H1 (cell line): ENCODE results near the gene ABCC11. TPM values are rescaled to one million over a fixed set of nuclear protein-coding genes. Genes with fewer than 3 reads are reported as not detected.

ENCODE experiments used
- CTCF ChIA-PET: fragments of 300-600 bp; sonication (Branson Sonifier 250); formaldehyde crosslinking; loops from one replicate; lab custom pipeline; 2021; ENCODE audit not compliant: partially characterized antibody; lab: Charles Lee
- POLR2A ChIA-PET: fragments of 300-600 bp; sonication (Branson Sonifier 250); formaldehyde crosslinking; loops from one replicate; lab custom pipeline; 2021; ENCODE audit warnings: inconsistent platforms; ENCODE audit not compliant: partially characterized antibody; lab: Charles Lee
- DNase-seq, 2 experiments: peaks; one replicate each; pipeline versions ENCODE4 v3.0.0 to v3.0.0-alpha.2; 2010 to 2022; ENCODE audit warnings: low spot score in 2 of 2, low read depth in 1 of 2, mixed read lengths in 1 of 2
- FAIRE-seq: peaks from 2 replicates; lab custom pipeline; 2011; peaks lifted over from hg19 to GRCh38; lab: Jason Lieb, UNC
- H2AFZ ChIP-seq: 2 replicates; pipeline ENCODE4 v1.8.1; 2012; ENCODE audit warnings: low read length, inconsistent platforms
- H2AK5ac ChIP-seq: 2 replicates; pipeline ENCODE4 v1.6.1; 2013; ENCODE audit warnings: low read depth, low read length
- H2BK120ac ChIP-seq: replicated peaks from 2 replicates; pipeline ENCODE3; 2013; ENCODE audit warnings: low read depth, low read length, inconsistent platforms
- H2BK12ac ChIP-seq: 2 replicates; pipeline ENCODE4 v1.6.1; 2013; ENCODE audit warnings: low read depth, low read length
- H2BK15ac ChIP-seq: 2 replicates; pipeline ENCODE4 v1.6.1; 2013; ENCODE audit warnings: low read length
- H2BK20ac ChIP-seq: 2 replicates; pipeline ENCODE4 v1.6.1; 2013; ENCODE audit warnings: low read length
- H2BK5ac ChIP-seq: 2 replicates; pipeline ENCODE4 v1.6.1; 2013; ENCODE audit warnings: low read depth, low read length
- H3K14ac ChIP-seq: 2 replicates; pipeline ENCODE4 v1.6.1; 2013; ENCODE audit warnings: inconsistent platforms; ENCODE audit not compliant: insufficient read length
- H3K18ac ChIP-seq: 2 replicates; pipeline ENCODE4 v1.6.1; 2013; ENCODE audit warnings: low read length; ENCODE audit errors: extremely low read depth
- H3K23ac ChIP-seq: 2 replicates; pipeline ENCODE4 v1.6.1; 2013; ENCODE audit warnings: inconsistent platforms; ENCODE audit not compliant: insufficient read length
- H3K23me2 ChIP-seq: 2 replicates; pipeline ENCODE4 v1.6.1; 2013; ENCODE audit warnings: low read depth, low read length
- H3K27ac ChIP-seq: 2 replicates; pipeline ENCODE4 v1.6.1; 2011; ENCODE audit warnings: low read depth, low read length, inconsistent platforms
- H3K27me3 ChIP-seq, 4 experiments: replicated peaks in 1 of 4; 1 replicate in 1 of 4; 2 replicates in 3 of 4; pipeline versions ENCODE4 v1.6.1 to v1.8.1; 2011 to 2013; ENCODE audit warnings: low read length in 3 of 4, mild to moderate bottlenecking in 3 of 4, inconsistent platforms in 2 of 4, mixed read lengths in 2 of 4, moderate library complexity in 1 of 4; ENCODE audit not compliant: control insufficient read depth in 3 of 4, insufficient read depth in 3 of 4; ENCODE audit errors: extremely low read depth in 1 of 4
- H3K36me3 ChIP-seq, 4 experiments: 2 replicates each; pipeline versions ENCODE4 v1.6.1 to v1.8.1; 2011 to 2013; ENCODE audit warnings: mild to moderate bottlenecking in 4 of 4, low read length in 3 of 4, moderate library complexity in 2 of 4, control low read depth in 1 of 4, inconsistent platforms in 1 of 4; ENCODE audit not compliant: insufficient read depth in 4 of 4, control insufficient read depth in 2 of 4
- H3K4ac ChIP-seq: replicated peaks from 2 replicates; pipeline ENCODE3; 2013; ENCODE audit warnings: low read length, low read depth, mixed read lengths, inconsistent platforms; ENCODE audit not compliant: insufficient read length
- H3K4me1 ChIP-seq, 4 experiments: replicated peaks in 1 of 4; 1 replicate in 1 of 4; 2 replicates in 3 of 4; pipeline versions ENCODE4 v1.6.1 to v1.8.1; 2011 to 2013; ENCODE audit warnings: low read length in 3 of 4, inconsistent platforms in 2 of 4, mixed read lengths in 1 of 4; ENCODE audit not compliant: insufficient read depth in 4 of 4, control insufficient read depth in 3 of 4
- H3K4me2 ChIP-seq, 2 experiments: 2 replicates each; pipeline versions ENCODE4 v1.6.1 to v1.8.1; 2011 to 2013; ENCODE audit warnings: low read depth in 2 of 2, low read length in 2 of 2, control low read depth in 1 of 2, inconsistent platforms in 1 of 2, mild to moderate bottlenecking in 1 of 2; ENCODE audit not compliant: insufficient read depth in 1 of 2
- H3K4me3 ChIP-seq, 4 experiments: fragments of 200-600, 300-600 bp in 1 of 4; sonication (generic), shearing (Covaris generic), sonication (Bioruptor Twin) in 1 of 4; 2 replicates each; pipeline versions ENCODE4 v1.5.1 to v1.8.1; 2011 to 2016; ENCODE audit warnings: low read length in 4 of 4, low read depth in 3 of 4, control low read depth in 2 of 4, inconsistent platforms in 2 of 4, mild to moderate bottlenecking in 2 of 4, mixed read lengths in 1 of 4, moderate library complexity in 1 of 4; ENCODE audit not compliant: insufficient read depth in 2 of 4; ENCODE audit errors: extremely low read depth in 1 of 4
- H3K56ac ChIP-seq: replicated peaks from 2 replicates; pipeline ENCODE3; 2013; ENCODE audit warnings: low read depth, mild to moderate bottlenecking, mixed read lengths, low read length, inconsistent platforms; ENCODE audit not compliant: insufficient read length
- H3K79me1 ChIP-seq: 2 replicates; pipeline ENCODE4 v1.6.1; 2013; ENCODE audit warnings: low read depth, low read length, control low read depth
- H3K79me2 ChIP-seq, 2 experiments: 2 replicates each; pipeline versions ENCODE4 v1.6.1 to v1.8.1; 2012 to 2013; ENCODE audit warnings: low read length in 2 of 2, mild to moderate bottlenecking in 2 of 2, inconsistent platforms in 1 of 2; ENCODE audit not compliant: insufficient read depth in 2 of 2, control insufficient read depth in 1 of 2
- H3K9ac ChIP-seq, 4 experiments: replicated peaks in 1 of 4; 1 replicate in 1 of 4; 2 replicates in 3 of 4; pipeline versions ENCODE4 v1.6.1 to v1.8.1; 2011 to 2013; ENCODE audit warnings: low read depth in 3 of 4, low read length in 3 of 4, control low read depth in 2 of 4, mild to moderate bottlenecking in 2 of 4, moderate library complexity in 2 of 4, inconsistent platforms in 1 of 4; ENCODE audit errors: extremely low read depth in 1 of 4
- H3K9me3 ChIP-seq, 2 experiments: 2 replicates each; pipeline versions ENCODE4 v1.6.1 to v1.8.1; 2012 to 2013; ENCODE audit warnings: mild to moderate bottlenecking in 2 of 2, moderate library complexity in 2 of 2, control low read depth in 1 of 2, inconsistent platforms in 1 of 2, low read depth in 1 of 2, low read length in 1 of 2, mixed read lengths in 1 of 2; ENCODE audit not compliant: insufficient read depth in 2 of 2
- H4K20me1 ChIP-seq, 2 experiments: replicated peaks in 1 of 2; 2 replicates each; pipeline versions ENCODE3 to v1.8.1; 2011 to 2013; ENCODE audit warnings: inconsistent platforms in 2 of 2, low read length in 2 of 2, mild to moderate bottlenecking in 1 of 2; ENCODE audit not compliant: insufficient read depth in 2 of 2, control insufficient read depth in 1 of 2
- H4K5ac ChIP-seq: 2 replicates; pipeline ENCODE4 v1.6.1; 2013; ENCODE audit warnings: low read length, low read depth, mixed read lengths, inconsistent platforms; ENCODE audit not compliant: insufficient read length
- H4K8ac ChIP-seq: 2 replicates; pipeline ENCODE4 v1.8.0; 2013; ENCODE audit warnings: mild to moderate bottlenecking, moderate library complexity, low read length, inconsistent platforms; ENCODE audit not compliant: insufficient read depth; ENCODE audit errors: extremely low read depth
- H4K91ac ChIP-seq: replicated peaks from 2 replicates; pipeline ENCODE3; 2013; ENCODE audit warnings: low read length, mixed read lengths, inconsistent platforms; ENCODE audit not compliant: insufficient read length
- ASH2L ChIP-seq: fragments of 200-600, 300-600 bp; sonication (generic); IDR thresholded peaks from one replicate; pipeline ENCODE4 v1.7.1; 2017; ENCODE audit warnings: low read length
- ATF2 ChIP-seq: IDR thresholded peaks from 2 replicates; pipeline ENCODE4 v1.6.1; 2012; ENCODE audit warnings: low read length, inconsistent platforms
- CBX8 ChIP-seq: fragments of 300-800, 300-1000 bp; sonication (generic); IDR thresholded peaks from 2 replicates; pipeline ENCODE4 v1.7.1; 2016; ENCODE audit warnings: low read depth, low read length, borderline replicate concordance
- CREB1 ChIP-seq: IDR thresholded peaks from 2 replicates; pipeline ENCODE4 v1.6.1; 2012; ENCODE audit warnings: inconsistent platforms
- FOSL1 ChIP-seq: IDR thresholded peaks from 2 replicates; pipeline ENCODE4 v1.6.1; 2011; ENCODE audit warnings: mild to moderate bottlenecking, low read depth, low read length, moderate library complexity; ENCODE audit not compliant: insufficient read depth
- HDAC6 ChIP-seq: IDR thresholded peaks from one replicate; pipeline ENCODE4 v1.7.1; 2012; ENCODE audit warnings: low read depth, mild to moderate bottlenecking, inconsistent platforms, low read length, moderate library complexity
- NANOG ChIP-seq: IDR thresholded peaks from 2 replicates; pipeline ENCODE4 v1.6.1; 2011; ENCODE audit warnings: low read length, low read depth, mild to moderate bottlenecking, inconsistent platforms; ENCODE audit not compliant: insufficient read depth, poor library complexity, severe bottlenecking
- NRF1 ChIP-seq: IDR thresholded peaks from 2 replicates; pipeline ENCODE4 v1.6.1; 2011; ENCODE audit warnings: mild to moderate bottlenecking, low read depth, low read length, improper control_type of control experiment
- RAD21 ChIP-seq, 2 experiments: IDR thresholded peaks in 1 of 2; conservative IDR thresholded peaks in 1 of 2; 2 replicates each; pipeline ENCODE4 v1.6.1; 2011; ENCODE audit warnings: low read depth in 2 of 2, low read length in 2 of 2, improper control_type of control experiment in 1 of 2, inconsistent platforms in 1 of 2, mild to moderate bottlenecking in 1 of 2, moderate library complexity in 1 of 2
- RBBP5 ChIP-seq: IDR thresholded peaks from 2 replicates; pipeline ENCODE4 v1.7.1; 2012; ENCODE audit warnings: low read depth, mild to moderate bottlenecking, inconsistent platforms, low read length, moderate library complexity, borderline replicate concordance
- RFX5 ChIP-seq: IDR thresholded peaks from 2 replicates; pipeline ENCODE4 v1.6.1; 2011; ENCODE audit warnings: low read depth, low read length, improper control_type of control experiment, borderline replicate concordance
- SP4 ChIP-seq: IDR thresholded peaks from 2 replicates; pipeline ENCODE4 v1.6.1; 2012; ENCODE audit warnings: low read length, inconsistent platforms
- TAF1 ChIP-seq: IDR thresholded peaks from 2 replicates; pipeline ENCODE4 v1.6.1; 2011; ENCODE audit warnings: mild to moderate bottlenecking, low read depth, low read length
- TBP ChIP-seq: IDR thresholded peaks from 2 replicates; pipeline ENCODE4 v1.6.1; 2011; ENCODE audit warnings: low read depth, low read length, improper control_type of control experiment
- WGBS, 2 experiments: shearing (Covaris generic) in 1 of 2; methylation state at CpG; one replicate each; pipeline versions ENCODE4 v1.1.6 to v1.1.7; 2013 to 2015; ENCODE audit warnings: low lambda C conversion rate in 2 of 2, mixed read lengths in 2 of 2, inconsistent platforms in 1 of 2, low coverage in 1 of 2, missing lambda C conversion rate in 1 of 2; ENCODE audit not compliant: insufficient replicate concordance in 2 of 2, insufficient coverage in 1 of 2, insufficient read length in 1 of 2; ENCODE audit errors: extremely low coverage in 1 of 2, missing lambda C conversion rate in 1 of 2; 5-methylcytosine and 5-hydroxymethylcytosine counted together
- polyA plus RNA-seq, 7 experiments: library from polyadenylated mRNA; depleted of rRNA in 3 of 7; stranded (reverse) in 5 of 7; unstranded in 2 of 7; fragments of >200 nt in 5 of 7; fragments of 200-250 nt in 2 of 7; gene quantifications; 1 replicate in 5 of 7; 2 replicates in 1 of 7; 4 replicates in 1 of 7; pipeline versions ENCODE4 v1.2.1 to v1.2.3, GENCODE V29; 2011 to 2013; ENCODE audit warnings: missing spikeins in 2 of 7, mixed read lengths in 2 of 7
- total RNA-seq: library from RNA; stranded (reverse); fragmentation: NEBNext Ultra II Directional; extraction: Animal tissue kit (Norgen Biotek cat#: 25700); gene quantifications from 2 replicates; pipeline ENCODE4 v1.2.1, GENCODE V29; 2021

ABCC11 gene
- total and polyA plus RNA-seq, 2 of the 8 experiments (the other 6 are each of a cell fraction or from before 2014, with no cell fraction given): 0.06 TPM; not detected in 1

- CTCF ChIA-PET: no interaction called here
- H4K91ac ChIP-seq: no peak overlapping the region
- TF ChIP-seq ASH2L (no peak), CREB1 (no peak), CBX8 (no peak), FOSL1 (no peak), TBP (no peak), NRF1 (no peak), RAD21 (IDR thresholded peaks at IDR 0.05 in 1 of 2, conservative IDR thresholded peaks at IDR 0.05 in 1 of 2; ENCODE audit: low read depth in 2 of 2, low read length in 2 of 2) (no peak), TAF1 (no peak), HDAC6 (no peak), ATF2 (no peak), RBBP5 (no peak), RFX5 (no peak), NANOG (no peak), SP4 (no peak)
These were observed 14.2 kb upstream of the ABCC11 start for GRCh38 chr16:48261569-48261968.

More at GRCh38 chr16:48261569-48261968, 14.2 kb upstream of the ABCC11 start:
- Histone ChIP-seq H2BK15ac (no peak overlapping the region), H2BK5ac (no peak overlapping the region), H2AFZ (no peak overlapping the region), H3K27ac (no peak overlapping the region), H3K4me3 (no peak overlapping the region), H2AK5ac (no peak overlapping the region), H2BK20ac (no peak overlapping the region), H3K79me1 (no peaks in the 10 kb centered on the region), H3K27me3 (no peaks in the 10 kb centered on the region), H3K18ac (no peak overlapping the region), H3K4me2 (no peak overlapping the region), H2BK12ac (no peak overlapping the region), H3K56ac (no peak overlapping the region), H3K9me3 (no peaks in the 10 kb centered on the region), H3K23ac (no peak overlapping the region), H3K36me3 (peaks cover 0 to 24% (median 18%) of the 10 kb centered on the region in 4 experiments; a peak in 7 of 8 replicates), H3K14ac (no peak overlapping the region), H3K23me2 (no peaks in the 10 kb centered on the region), H4K20me1 (no peaks in the 10 kb centered on the region), H2BK120ac (no peak overlapping the region), H3K4ac (no peak overlapping the region), H3K4me1 (no peaks in the 10 kb centered on the region), H4K5ac (no peak overlapping the region), H3K79me2 (no peaks in the 10 kb centered on the region), H3K9ac (no peak overlapping the region), H4K8ac (no peak overlapping the region)
- POLR2A ChIA-PET: no interaction called here
- FAIRE-seq: no peak
- DNase-seq: no peak
- 92% methylated on average over 1 of the region's 1 CpG; no CpG with 5 or more reads in 1 of the 2 experiments for WGBS, 2 experiments
